ENCODE data around the gene LGMN.

Gene LGMN

GRCh38 chr14:92760524-92760805 is 12.0 kb upstream of the LGMN start:
- ChIA-PET CTCF (interaction anchor here (2.0 kb wide), 1 partner anchor 10 kb away, joined by 11 read pairs; no protein-coding TSS in a partner anchor), POLR2A (interaction anchor here (1.4 kb wide), 1 partner anchor 12 kb away, joined by 3 read pairs; the partner anchor contains the start of gene LGMN)
- DNase-seq (ENCODE audit: extremely low spot score): no peak

GRCh38 chr14:92759679-92760523 is 11.5 kb upstream of the LGMN start:
- POLR2A ChIA-PET: interaction anchor here (0.7 to 1.4 kb wide), 3 partner anchors 9 to 12 kb away, joined by 3 to 4 read pairs (median 3); partner anchors contain the start of gene LGMN
- TF ChIP-seq, protein P1, sequence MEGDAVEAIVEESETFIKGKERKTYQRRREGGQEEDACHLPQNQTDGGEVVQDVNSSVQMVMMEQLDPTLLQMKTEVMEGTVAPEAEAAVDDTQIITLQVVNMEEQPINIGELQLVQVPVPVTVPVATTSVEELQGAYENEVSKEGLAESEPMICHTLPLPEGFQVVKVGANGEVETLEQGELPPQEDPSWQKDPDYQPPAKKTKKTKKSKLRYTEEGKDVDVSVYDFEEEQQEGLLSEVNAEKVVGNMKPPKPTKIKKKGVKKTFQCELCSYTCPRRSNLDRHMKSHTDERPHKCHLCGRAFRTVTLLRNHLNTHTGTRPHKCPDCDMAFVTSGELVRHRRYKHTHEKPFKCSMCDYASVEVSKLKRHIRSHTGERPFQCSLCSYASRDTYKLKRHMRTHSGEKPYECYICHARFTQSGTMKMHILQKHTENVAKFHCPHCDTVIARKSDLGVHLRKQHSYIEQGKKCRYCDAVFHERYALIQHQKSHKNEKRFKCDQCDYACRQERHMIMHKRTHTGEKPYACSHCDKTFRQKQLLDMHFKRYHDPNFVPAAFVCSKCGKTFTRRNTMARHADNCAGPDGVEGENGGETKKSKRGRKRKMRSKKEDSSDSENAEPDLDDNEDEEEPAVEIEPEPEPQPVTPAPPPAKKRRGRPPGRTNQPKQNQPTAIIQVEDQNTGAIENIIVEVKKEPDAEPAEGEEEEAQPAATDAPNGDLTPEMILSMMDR (IDR thresholded peaks at IDR 0.05; ENCODE audit: control extremely low read depth, extremely low read depth, low read depth, missing control alignments): no peak
- DNase-seq (ENCODE audit: extremely low spot score): no peak
- CTCF ChIA-PET: interaction anchor here (1.1 to 2.0 kb wide), 2 partner anchors 9 to 11 kb away, joined by 3 to 11 read pairs; partner anchors contain the start of gene LGMN

More at GRCh38 chr14:92760524-92760805, 12.0 kb upstream of the LGMN start:
- TF ChIP-seq, protein P1 (IDR thresholded peaks at IDR 0.05; ENCODE audit: control extremely low read depth, extremely low read depth, low read depth, missing control alignments): no peak

DNA sequence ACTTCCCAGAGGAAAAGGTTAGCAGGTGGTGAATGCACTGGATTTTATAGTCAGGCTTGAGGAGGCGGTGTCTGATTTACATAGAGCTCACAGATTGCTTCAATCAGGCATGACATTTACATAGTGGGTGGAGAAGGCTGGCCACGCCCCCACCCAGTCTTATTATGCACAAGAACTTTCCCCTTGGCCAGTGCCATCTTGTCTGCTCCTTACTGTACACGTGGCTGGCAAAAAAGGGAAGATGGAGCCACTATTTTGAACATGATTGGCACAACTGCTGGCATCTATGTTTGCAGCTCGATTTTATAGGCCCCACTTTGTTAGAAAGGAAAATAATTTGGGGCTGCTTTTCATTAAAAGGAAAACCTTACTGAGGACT is 10.9 kb upstream of the LGMN start:
- POLR2A ChIA-PET: interaction anchor here (0.7 to 1.4 kb wide), 4 partner anchors 8 to 82 kb away, joined by 3 to 4 read pairs (median 3); partner anchors contain the start of gene LGMN
- CTCF ChIA-PET: interaction anchor here (1.1 to 2.0 kb wide), 2 partner anchors 9 to 11 kb away, joined by 3 to 11 read pairs; partner anchors contain the start of gene LGMN
- TF ChIP-seq, protein P1 (IDR thresholded peaks at IDR 0.05; ENCODE audit: control extremely low read depth, extremely low read depth, low read depth, missing control alignments): no peak
- DNase-seq (ENCODE audit: extremely low spot score): no peak

- CTCF ChIA-PET: interaction anchor here (0.9 kb wide), 1 partner anchor 41 kb away, joined by 4 read pairs; no protein-coding TSS in a partner anchor
- TF ChIP-seq, protein P1 (IDR thresholded peaks at IDR 0.05; ENCODE audit: control extremely low read depth, extremely low read depth, low read depth, missing control alignments): no peak
- POLR2A ChIA-PET: interaction anchor here (0.8 kb wide), 1 partner anchor 8 kb away, joined by 11 read pairs; the partner anchor contains the start of gene LGMN
- DNase-seq (ENCODE audit: extremely low spot score): no peak
Measured at GRCh38 chr14:92756446-92756845, 8.0 kb upstream of the LGMN start.

- POLR2A ChIA-PET: no interaction called here
- TF ChIP-seq, protein P1 (IDR thresholded peaks at IDR 0.05; ENCODE audit: control extremely low read depth, extremely low read depth, low read depth, missing control alignments): no peak
- DNase-seq (ENCODE audit: extremely low spot score): no peak
- CTCF ChIA-PET: interaction anchor here (0.6 to 1.0 kb wide), 3 partner anchors 25 to 40 kb away, joined by 3 to 4 read pairs (median 3); no protein-coding TSS in a partner anchor
Measured at GRCh38 chr14:92755495-92755894, 7.1 kb upstream of the LGMN start.

- CTCF ChIA-PET: interaction anchor here (0.6 to 1.0 kb wide), 2 partner anchors 26 to 29 kb away, joined by 3 read pairs; no protein-coding TSS in a partner anchor
- TF ChIP-seq, protein P1 (IDR thresholded peaks at IDR 0.05; ENCODE audit: control extremely low read depth, extremely low read depth, low read depth, missing control alignments): no peak
- POLR2A ChIA-PET: no interaction called here
- no peak for DNase-seq (ENCODE audit: extremely low spot score)
Measured at GRCh38 chr14:92754966-92755365, 6.5 kb upstream of the LGMN start.

Measured in GM10248 (cell line).